GM19324 (cell line): ENCODE results near the gene CLEC4A.
"Not testable (repeated sequence)": the region's sequence is repeated elsewhere in the genome, so short reads cannot be mapped to it uniquely, and the experiment has no call there.

Experiments
- ATAC-seq: cut with Tn5 transposase; IDR thresholded peaks from one replicate; pipeline ENCODE4 v1.9.1; 2021; ENCODE audit warnings: mild to moderate bottlenecking, moderate library complexity; ENCODE audit not compliant: unreplicated experiment, low FRiP score

Gene CLEC4A

DNA sequence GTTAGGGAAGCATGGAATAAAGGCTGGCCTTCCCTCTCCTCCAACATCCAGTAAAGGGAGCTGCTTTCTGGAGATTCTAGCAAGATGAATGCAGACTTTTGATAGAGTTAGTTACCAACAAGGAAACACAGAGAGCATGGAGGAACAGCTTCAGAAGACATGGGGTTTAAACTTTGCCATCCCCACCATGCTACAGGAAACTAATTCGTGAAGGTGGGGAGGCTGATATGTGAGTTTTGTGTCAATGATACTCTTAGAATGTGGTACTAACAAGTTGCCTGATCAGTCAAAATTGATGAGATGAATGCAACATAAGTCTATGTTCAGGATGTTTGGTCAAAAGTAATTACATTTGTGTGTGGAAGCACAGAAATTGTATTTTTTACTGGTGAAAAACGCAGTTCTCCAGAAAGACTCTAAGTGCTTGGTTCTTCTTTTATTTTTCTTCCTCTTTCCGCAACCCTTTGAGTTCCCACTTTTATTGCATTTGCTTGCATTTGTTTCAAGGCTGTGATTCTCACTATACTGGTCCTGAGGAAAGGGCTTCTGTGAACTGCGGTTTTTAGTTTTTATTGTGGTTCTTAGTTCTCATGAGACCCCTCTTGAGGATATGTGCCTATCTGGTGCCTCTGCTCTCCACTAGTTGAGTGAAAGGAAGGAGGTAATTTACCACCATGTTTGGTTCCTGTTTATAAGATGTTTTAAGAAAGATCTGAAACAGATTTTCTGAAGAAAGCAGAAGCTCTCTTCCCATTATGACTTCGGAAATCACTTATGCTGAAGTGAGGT is at the start of gene CLEC4A:
Gene CLEC4A, plus strand, starts transcription at position 494 of the 789 bp plus-strand sequence. Its CDS starts 262 bp downstream, at position 756.
- ATAC-seq: no peak

DNA sequence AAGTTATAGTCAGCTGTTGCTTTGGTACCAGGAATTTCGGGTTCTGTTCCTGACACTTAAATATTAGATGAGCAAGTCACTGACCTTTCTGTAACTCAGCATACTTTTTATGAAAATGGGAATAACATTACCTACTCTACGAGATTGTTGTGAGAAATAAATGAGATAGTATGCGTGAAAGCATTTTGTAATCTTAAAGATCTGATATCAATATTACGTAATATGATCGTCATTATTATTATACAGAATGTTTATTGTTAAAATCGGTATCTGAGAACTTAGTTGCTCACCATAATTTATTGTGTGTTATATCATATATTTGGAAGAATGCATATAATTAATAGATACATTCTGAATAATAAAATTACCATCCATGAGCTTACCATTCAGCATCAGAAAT is 47.5 kb upstream of the CLEC4A start:
- no peak for ATAC-seq

DNA sequence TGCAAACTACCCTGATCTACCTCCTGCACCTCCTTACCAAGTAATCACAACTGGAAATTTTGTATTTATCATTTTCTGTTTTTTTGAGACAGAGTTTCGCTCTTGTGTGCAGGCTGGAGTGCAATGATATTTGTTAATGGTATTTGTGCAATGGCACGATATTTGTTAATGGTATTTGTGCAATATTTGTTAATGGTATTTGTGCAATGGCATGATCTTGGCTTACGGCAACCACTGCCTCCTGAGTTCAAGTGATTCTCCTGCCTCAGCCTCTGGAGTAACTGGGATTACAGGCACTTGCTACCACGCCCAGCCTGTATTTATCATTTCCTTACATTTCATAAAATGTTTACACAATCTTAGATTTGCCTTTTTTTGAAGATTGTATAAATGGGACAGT is 47.1 kb upstream of the CLEC4A start:
- no peak for ATAC-seq

DNA sequence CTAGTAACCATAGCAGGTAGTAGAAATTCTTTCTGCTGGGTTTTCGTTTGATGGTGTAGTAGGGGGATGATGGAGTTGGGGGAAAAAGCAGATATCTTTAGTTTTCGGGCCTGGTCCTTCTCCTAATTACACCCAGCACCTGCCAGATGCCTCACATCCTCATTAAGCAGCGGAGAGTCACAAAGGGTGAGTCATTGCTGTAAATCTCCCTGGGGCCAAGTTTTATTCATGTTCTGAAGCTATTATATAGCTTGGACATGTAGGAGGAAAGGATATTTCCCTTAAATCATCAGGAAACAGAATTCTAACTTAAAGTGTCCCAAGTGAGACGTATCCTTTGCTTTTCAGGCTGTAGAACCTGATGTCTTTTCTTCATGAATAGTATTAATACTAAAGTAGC is 46.2 kb upstream of the CLEC4A start:
- ATAC-seq: no peak

DNA sequence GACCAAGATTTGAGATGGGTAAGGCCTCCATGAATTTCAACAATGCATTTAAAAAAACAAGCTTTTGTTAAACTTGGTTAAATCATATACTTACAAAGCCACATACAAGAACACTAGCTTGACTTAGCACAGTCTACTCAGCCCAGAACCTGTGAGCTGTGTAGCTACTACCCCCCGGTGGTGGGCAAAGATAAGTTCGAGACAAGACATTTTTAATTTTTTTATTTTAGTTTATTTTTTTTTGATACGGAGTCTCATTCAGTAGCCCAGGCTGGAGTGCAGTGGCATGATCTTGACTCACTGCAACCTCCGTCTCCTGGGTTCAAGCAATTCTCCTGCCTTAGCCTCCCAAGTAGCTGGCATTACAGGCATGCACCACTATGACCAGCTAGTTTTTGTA is 45.0 kb upstream of the CLEC4A start:
- no peak for ATAC-seq

DNA sequence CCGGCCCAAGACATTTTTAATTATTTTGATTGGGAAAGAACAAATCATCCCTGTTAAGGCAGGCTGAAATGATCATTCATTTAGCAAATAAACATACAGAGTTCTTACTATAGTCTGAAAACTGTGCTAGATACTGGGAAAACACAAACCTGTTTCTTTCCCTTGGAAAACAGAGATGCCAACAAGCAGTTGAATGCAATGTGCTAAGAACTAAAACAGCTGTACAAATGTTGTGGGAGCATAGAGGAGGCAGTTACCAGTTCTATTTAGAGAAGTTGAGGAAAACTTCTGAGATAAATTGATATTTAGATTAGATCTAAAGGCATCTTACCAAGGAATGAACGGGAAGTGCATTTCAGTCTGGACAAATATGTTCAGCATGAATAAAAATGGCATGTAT is 44.5 kb upstream of the CLEC4A start:
- no peak for ATAC-seq

DNA sequence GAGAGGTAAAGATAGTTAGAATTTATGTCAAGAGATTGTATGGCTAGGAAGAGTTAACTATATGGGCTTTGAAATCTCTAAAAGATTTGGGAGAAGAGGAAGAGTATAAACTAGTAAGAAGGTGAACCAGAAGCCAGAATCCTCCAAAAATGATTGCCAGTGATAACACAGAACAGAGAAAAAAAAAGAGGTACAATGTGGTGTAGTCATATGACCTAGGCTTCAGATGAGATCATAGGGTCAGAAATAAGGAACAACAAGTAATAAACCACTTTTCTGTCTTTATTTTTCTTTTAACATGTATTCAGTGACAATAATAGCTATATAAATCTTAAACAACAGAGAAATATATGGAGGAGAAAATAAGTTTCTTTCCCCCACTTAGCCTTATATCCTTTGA is 43.3 kb upstream of the CLEC4A start:
- no peak for ATAC-seq

DNA sequence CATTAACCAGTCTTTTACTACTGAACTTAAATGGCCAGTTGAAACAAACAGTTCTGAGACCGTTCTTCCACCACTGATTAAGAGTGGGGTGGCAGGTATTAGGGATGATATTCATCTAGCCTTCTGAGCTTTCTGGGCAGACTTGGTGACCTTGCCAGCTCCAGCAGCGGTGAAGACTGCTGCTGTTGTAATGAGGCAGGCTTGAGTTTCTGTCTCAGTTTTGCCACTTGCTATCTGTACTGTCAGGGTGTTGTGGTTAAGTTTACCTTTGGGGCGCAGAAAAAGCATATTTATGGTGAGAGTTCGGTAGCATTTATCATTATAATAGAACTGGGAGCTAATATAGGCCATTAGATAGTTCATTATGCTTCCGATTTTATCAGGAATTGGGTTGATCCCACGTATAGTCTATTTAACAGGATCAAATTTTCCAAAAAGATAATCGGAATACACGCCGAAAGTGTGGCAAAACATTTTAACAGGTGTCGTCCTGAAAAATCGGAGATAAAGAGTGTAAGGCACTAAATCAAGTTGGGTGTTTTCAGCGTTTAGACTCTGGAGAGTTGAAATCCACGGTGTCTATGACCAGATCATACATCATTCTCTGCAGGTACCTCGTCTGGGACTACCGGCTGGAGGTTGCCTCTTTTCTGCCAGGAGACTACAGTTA is 42.0 kb upstream of the CLEC4A start:
- no peak for ATAC-seq

DNA sequence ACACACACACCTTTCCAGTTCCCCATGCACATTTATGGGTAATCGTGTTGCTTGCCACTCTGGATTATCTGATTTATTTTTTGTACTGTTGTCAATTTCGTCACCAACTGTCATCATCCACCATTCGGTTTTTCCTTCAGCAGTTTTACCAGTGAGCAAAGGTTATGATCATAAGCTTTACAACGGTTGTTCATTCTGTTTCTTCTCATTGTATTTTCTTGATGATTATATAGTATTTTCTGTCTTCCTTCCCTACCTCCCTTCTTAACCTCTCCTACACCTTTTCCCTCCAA is 40.7 kb upstream of the CLEC4A start:
- no peak for ATAC-seq

DNA sequence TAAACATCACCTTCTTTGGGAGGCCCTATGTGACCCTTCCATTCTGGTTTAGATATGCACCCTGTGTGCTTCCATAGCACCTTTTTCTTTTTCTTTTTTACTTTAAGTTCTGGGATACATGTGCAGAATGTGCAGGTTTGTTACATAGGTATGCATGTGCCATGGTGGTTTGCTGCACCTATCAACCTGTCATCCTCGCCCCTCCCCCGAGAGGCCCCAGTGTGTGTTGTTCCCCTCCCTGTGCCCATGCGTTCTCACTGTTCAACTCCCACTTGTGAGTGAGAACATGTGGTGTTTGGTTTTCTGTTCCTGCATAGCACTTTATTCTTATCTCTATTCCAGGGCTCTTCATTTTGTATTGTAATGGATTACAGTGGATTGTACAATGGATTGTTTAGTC is 39.1 kb upstream of the CLEC4A start:
- not testable (repeated sequence) for ATAC-seq

DNA sequence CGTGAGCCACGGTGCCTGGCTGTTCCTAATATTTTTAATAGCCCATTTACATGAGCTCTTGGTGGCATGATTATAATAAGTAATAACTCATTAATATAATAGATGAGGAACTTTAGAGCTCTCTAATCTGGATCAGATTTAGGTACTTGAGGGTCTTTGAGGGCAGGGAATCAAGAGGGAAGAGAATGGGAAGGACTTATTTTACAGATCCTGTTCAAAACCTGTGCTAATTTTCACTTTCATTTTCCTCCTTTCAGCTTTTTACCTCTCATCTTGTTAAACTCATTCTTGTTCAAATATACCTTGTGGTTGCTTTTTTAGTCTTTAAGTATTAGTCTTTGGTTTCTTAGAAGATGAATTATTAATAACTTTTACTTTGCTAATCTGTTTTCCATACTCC is 35.8 kb upstream of the CLEC4A start:
- ATAC-seq: no peak

DNA sequence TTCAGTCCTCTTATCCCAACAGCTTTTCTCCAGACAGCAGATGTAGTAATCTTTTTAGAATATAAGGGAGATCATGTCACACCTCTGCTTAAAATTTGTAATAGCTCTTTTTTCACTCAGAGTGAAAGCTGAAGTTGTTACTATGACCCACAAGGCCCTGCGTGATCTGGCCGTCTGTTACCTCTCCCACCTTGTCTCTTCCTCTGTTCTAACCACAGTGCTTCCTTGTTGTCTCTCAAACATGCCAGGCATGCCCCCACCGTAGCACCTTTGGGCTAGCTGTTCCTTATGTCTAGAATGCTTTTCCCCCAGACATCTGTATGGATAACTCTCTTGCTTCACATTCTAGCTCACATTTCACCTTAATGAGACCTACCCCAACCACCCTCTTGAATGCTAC is 34.8 kb upstream of the CLEC4A start:
- no peak for ATAC-seq

DNA sequence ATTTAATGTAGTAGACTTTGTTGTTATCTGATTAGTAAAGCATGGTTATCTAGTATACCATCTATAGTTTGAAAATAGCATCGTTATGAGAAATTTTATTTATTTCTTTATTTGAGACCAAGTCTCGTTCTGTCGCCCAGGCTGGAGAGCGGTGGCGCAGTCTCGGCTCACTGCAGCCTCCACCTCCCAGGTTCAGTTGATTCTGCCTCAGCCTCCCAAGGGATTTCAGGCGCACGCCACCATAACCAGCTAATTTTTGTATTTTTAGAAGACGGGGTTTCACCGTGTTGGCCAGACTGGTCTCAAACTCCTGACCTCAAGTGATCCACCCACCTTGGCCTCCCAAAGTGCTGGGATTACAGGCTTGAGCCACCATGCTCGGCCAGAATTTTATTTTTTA is 34.1 kb upstream of the CLEC4A start:
- not testable (repeated sequence) for ATAC-seq

DNA sequence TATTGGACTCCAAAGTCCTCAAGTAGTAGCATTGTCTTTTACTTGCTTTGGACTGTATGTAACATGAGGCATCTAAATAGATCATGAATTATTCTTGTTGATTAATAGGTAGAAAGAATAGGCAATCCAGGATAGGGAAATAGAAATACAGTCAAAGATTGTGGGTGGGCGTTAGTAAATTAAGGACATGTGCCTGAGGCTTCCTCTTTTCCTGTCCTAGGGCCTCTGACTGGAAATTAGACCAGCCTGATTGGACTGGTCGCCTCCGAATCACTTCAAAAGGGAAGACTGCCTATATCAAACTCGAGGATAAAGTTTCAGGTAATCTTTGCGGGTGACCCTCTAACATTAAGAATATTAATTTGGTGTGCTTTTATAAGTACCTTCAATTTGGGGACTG is 33.7 kb upstream of the CLEC4A start:
- no peak for ATAC-seq

DNA sequence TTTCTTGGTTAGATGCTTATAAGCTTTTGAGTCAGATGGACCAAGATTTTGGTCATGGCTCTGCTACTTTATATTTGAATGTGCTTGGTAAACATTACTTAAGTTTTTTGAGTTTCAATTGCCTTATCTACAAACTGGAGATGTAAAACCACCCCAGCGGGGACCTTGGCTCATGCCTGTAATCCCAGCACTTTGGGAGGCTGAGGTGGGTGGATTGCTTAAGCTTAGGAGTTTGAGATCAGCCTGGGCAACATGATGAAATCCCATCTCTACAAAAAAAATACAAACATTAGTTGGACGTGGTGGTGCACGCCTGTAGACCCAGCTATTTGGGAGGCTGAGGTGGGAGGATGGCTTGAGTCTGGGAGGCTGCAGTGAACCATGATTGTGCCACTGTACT is 30.1 kb upstream of the CLEC4A start:
- no peak for ATAC-seq

DNA sequence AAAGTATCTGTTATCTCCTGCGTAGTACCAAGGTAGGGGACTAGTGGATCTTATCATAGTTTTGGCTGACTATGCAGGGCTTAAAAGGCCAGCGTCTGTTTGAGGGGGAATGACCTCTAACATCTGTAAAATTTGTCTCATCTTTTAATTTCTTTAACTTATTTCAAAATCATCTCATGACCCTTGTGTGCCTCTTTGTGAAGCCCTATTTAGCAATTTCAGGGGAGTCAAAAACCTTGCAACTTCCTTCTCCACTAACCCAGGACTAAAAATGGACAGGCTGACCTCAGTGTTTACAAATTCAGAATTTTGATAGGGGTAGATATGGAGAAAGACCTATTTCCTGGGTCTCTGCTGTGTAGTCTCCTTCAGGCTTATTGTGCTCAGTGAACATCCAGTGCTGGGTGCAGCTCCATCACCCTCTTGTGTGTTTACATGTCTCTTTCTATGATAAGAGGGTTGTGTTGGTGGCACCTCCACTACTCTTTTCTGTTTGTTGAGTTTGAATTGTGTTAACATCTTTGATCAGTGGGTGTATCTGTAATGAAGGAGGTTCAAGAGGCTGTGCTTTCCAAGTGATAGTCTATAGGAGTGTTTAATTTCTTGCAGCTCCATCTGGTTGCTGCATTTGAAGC is 27.0 kb upstream of the CLEC4A start:
- no peak for ATAC-seq

DNA sequence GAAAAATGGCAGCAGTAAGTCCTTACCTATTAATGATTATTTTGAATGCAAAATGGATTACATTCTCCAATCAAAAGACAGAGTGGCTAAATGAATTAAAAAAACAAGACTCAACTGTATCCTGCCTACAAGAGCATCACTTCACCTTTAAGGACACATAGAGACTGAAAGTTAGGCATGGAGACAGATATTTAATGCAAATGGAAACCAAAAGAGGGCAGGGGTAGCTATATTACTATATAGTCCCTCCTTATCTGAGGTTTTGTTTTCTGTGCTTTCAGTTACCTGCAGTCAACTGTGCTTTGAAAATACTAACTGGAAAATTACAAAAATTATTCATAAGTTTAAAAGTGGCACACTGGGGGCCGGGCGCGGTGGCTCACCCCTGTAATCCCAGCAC is 24.2 kb upstream of the CLEC4A start:
- no peak for ATAC-seq

DNA sequence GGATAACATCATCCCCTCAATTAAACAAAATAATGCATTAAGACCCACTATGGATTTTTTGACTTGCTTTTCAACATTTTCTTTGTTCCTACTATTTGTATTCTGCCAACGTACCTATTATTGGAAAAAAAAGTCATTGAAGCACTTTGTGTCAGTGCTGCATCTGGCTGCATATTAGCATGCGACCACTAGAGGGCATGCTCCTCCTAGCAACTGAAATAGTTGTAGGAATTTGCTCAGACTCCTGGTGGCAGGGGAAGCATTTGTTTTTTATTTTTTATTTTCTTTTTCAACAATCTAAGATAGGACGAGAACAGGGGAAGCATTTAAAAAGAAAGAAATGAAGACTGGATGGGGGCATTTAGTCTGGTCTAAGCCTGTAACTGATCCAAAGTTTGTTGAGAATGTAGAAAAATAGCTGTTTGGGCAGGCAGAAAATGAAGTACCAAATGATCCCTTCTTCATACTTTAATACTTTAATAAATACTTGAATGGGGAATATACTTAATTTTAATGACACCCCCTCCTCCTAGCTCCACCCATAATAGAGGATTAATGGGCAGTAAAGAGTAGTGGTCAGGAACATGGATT is 14.5 kb upstream of the CLEC4A start:
- no peak for ATAC-seq

DNA sequence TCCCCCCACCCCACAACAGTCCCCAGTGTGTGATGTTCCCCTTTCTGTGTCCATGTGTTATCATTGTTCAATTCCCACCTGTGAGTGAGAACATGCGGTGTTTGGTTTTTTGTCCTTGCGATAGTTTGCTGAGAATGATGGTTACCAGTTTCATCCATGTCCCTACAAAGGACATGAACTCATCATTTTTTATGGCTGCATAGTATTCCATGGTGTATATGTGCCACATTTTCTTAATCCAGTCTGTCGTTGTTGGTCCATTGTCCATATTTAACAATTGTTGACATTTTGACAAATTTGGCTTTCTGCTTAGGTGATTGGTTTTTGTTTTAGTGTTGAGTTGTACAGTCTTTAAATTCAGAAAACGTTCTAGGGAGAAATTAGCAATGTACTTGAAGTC is 10.3 kb upstream of the CLEC4A start:
- not testable (repeated sequence) for ATAC-seq

DNA sequence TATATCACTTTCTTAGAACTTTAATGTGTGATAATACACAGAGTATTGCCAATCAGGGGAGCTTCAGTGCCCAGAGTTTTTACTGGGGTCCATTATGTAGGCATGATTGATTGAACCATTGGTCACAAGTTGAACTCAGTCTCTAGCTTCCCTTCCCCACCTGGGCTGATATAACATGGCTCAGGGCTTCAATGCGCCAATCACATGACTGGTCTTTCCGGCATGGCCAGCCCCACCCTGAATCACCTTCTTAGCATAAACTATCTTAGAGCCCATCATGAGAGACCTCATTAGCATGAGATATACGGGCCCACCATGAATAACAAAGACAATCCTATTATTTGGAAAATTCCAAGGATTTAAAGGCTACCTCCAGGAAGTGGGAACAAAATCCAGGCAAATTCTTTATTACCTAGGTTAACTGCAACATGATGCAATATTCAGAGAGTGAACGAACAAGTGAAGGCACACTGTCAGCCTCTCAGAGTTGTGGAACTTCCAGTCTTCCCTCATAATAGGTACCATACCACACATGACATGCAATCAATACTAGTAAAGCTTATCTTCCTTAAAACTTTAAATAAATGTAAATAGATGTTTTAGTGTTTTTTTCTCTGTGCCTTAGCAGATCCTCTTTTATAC is 3.2 kb upstream of the CLEC4A start:
- ATAC-seq: no peak

DNA sequence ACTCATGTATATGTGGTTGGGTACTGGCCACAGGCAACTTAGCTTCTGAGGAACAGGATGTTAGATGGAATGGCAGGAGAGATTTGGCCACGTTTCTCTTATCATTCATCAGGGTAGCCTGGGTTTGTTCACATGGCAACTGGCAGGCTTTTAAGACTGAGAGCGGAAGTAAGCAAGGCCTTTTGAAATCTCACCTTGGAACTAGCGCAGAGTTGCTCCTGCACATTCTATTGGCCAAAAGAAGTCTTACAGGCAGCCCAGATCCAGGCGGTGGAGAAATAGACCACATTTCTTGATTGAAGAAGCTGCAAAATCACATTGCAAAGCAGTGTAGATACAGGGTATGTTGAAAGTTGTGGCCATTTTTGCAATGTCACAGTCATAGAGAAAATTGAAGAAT is 3.7 kb downstream of the CLEC4A start:
- no peak for ATAC-seq
